Skeletal muscle satellite cell (primary cell): Measurements from ENCODE around the gene FASTK. TPM values are rescaled to one million over a fixed set of nuclear protein-coding genes. Genes with fewer than 3 reads are reported as not detected.
A peak's percentile ranks its signal among the peaks of the same experiment; 100 is the strongest.

Experiments
- H3K27me3 ChIP-seq: 2 replicates; pipeline ENCODE4 v1.7.0; 2013; ENCODE audit warnings: low read length; ENCODE audit not compliant: control insufficient read depth, insufficient read depth
- H3K36me3 ChIP-seq: 2 replicates; pipeline ENCODE4 v1.7.0; 2013; ENCODE audit warnings: mild to moderate bottlenecking, control low read depth, low read length; ENCODE audit not compliant: insufficient read depth
- H3K4me1 ChIP-seq: 2 replicates; pipeline ENCODE4 v1.7.0; 2013; ENCODE audit warnings: low read length; ENCODE audit not compliant: control insufficient read depth, insufficient read depth
- H3K4me2 ChIP-seq: 2 replicates; pipeline ENCODE4 v1.7.0; 2013; ENCODE audit warnings: mild to moderate bottlenecking, low read length
- H3K4me3 ChIP-seq: 2 replicates; pipeline ENCODE4 v1.7.0; 2013; ENCODE audit warnings: low read length
- H3K9ac ChIP-seq: 2 replicates; pipeline ENCODE4 v1.7.0; 2013; ENCODE audit warnings: mild to moderate bottlenecking, low read depth, low read length, moderate library complexity
- H3K9me3 ChIP-seq: replicated peaks from 2 replicates; pipeline ENCODE4 v1.7.0; 2013; ENCODE audit warnings: mild to moderate bottlenecking, control low read depth, low read length
- total RNA-seq: library from RNA; depleted of rRNA; stranded (reverse); fragments of >200 nt; gene quantifications from 2 replicates; pipeline ENCODE4 v1.2.3, GENCODE V29; 2012; rRNA removed

The FASTK gene, protein sequence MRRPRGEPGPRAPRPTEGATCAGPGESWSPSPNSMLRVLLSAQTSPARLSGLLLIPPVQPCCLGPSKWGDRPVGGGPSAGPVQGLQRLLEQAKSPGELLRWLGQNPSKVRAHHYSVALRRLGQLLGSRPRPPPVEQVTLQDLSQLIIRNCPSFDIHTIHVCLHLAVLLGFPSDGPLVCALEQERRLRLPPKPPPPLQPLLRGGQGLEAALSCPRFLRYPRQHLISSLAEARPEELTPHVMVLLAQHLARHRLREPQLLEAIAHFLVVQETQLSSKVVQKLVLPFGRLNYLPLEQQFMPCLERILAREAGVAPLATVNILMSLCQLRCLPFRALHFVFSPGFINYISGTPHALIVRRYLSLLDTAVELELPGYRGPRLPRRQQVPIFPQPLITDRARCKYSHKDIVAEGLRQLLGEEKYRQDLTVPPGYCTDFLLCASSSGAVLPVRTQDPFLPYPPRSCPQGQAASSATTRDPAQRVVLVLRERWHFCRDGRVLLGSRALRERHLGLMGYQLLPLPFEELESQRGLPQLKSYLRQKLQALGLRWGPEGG
- total RNA-seq, result 58.3 and 85.2 TPM in 2 replicates

DNA sequence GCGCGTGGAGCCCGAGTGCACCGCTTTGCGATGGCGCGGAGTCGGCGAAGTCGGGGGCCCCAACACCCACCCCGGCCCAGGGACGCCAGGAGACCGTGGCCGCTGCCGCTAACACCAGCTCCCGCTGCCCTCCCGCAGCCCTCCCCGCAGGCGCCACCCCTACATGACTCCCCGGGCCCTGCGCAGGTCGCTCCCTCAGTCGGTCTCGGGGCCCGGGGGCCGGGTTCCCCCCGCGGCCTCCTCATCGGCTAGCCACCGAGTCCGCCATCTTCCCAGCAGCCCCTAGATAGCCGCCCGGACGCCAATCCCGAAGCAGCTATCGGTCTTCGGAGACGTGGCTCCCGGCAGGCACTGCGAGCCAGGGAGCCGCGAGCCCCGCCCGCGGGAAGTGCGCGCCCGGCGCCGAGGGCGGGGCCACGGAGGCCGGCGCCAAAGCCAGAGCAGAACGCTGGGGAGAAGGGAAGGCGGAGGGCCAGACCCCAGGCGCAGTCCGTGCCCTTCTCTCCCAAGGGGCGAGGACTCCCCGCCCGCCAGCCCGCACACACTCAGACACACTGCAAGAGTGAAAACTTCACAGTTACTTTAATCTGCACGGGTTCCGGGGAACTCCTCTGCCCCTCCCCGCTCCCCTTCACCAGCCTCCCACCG, at the start of gene FASTK:
Gene FASTK (minus strand): TSS at position 288 of the 648 bp plus-strand sequence. CDS start 43 bp downstream, at position 245.
- Histone ChIP-seq H3K9me3 (no peaks in the 10 kb centered on the region), H3K36me3 (peaks cover 22% of the 10 kb centered on the region)

GRCh38 chr7:151129960-151130591, 49.5 kb upstream of the FASTK start:
- Histone ChIP-seq H3K4me3 (no peak overlapping the region), H3K9ac (no peak overlapping the region), H3K9me3 (no peaks in the 10 kb centered on the region), H3K27me3 (no peaks in the 10 kb centered on the region), H3K4me2 (no peak overlapping the region), H3K36me3 (peaks cover 66% of the 10 kb centered on the region), H3K4me1 (peaks cover 13% of the 10 kb centered on the region)

More for the DNA sequence above, at the start of gene FASTK:
- Histone ChIP-seq H3K4me1 (peaks cover 42% of the 10 kb centered on the region), H3K4me3 (peak within 1 kb of the TSS; percentile 81), H3K9ac (peak within 1 kb of the TSS; percentile 99), H3K27me3 (no peaks in the 10 kb centered on the region), H3K4me2 (peak within 1 kb of the TSS; percentile 99)

DNA sequence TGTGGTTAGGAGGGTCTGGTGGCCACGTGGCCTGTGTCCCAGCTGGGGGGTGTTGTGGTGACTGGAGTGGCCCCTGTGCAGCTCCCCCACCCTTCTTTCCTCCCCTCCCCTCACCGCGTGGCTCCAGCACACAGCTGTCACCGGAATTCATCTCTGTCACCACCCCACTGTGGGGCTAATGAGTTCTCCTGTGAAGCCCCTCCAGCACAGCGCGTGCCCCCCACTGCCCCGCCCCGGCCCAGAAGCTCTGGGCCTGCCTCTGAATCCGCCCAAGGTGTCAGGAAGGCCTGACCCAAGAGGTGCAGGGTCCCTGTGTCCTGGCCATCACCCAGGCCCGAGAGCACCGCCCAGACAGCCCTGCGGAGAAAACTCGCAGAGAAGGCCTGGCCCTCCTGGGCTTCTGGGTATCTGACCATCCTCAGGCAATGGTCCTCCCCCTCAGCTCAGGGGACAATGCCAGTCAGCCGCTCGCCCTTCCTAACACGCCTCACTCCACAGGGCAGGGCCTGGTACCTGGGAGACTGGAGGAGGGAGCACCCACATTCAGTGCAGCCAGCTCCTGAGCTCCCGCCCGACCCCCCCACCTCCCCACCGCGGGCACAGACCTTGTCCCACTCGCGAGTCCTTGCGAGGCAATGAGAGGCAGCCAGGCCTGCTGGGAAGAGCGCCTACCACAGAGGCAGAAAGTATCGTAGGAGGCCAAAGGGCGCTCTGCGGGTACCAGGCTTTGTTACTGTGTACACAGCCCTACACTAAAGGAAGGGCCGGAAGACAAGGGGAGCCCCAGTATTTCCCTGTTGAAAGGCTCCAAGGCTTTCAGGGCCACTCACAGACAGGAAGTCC, 48.7 kb upstream of the FASTK start:
- Histone ChIP-seq H3K4me1 (peaks cover 13% of the 10 kb centered on the region), H3K9ac (no peak overlapping the region), H3K27me3 (no peaks in the 10 kb centered on the region), H3K4me2 (no peak overlapping the region), H3K36me3 (peaks cover 67% of the 10 kb centered on the region), H3K9me3 (no peaks in the 10 kb centered on the region), H3K4me3 (no peak overlapping the region)

DNA sequence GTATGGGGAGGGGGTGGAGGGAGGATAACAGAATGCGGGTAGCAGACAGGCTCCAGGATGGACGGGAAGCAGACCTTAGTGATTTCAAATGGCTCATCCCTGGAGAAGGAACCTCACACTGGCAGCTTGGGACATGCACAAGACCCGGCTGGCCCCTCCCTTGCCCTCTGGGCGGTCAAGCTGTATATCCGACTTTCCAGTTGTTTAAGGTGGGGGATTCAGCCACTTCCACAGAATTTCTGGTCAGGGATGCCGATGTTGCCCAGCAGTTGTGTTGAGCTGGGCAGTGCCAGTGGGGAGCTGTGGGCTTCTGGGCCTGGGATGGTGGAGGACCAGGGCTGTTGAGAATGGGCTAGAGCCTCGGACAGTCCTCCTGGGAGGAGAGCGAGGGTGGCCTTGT, 48.1 kb upstream of the FASTK start:
- Histone ChIP-seq H3K9ac (no peak overlapping the region), H3K27me3 (no peaks in the 10 kb centered on the region), H3K36me3 (peaks cover 65% of the 10 kb centered on the region), H3K9me3 (no peaks in the 10 kb centered on the region), H3K4me3 (no peak overlapping the region), H3K4me2 (no peak overlapping the region), H3K4me1 (peaks cover 13% of the 10 kb centered on the region)

DNA sequence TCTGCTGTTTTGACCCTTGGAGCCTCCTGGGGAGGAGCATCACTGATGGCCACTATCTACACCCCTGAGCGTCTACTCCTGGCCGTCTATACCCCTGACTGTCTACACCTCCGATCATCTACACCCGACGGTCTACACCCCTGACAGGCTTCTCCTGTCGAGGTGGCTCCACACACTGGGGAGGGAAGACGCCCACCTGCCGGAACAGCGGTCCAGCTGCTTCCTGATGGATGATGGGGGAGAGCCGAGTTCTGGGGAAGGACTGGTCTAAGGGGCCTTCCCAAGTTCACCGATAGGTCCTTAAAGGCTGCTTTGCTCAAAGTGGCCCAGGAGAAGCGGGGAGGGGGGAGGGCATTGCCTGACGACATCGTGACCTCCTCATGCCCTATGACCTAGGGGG, 47.5 kb upstream of the FASTK start:
- H3K9me3 ChIP-seq, result no peaks in the 10 kb centered on the region
- H3K4me2 ChIP-seq, result no peak overlapping the region
- H3K4me3 ChIP-seq, result no peak overlapping the region
- H3K27me3 ChIP-seq, result no peaks in the 10 kb centered on the region
- peaks cover 68% of the 10 kb centered on the region for H3K36me3 ChIP-seq
- H3K4me1 ChIP-seq, result peaks cover 13% of the 10 kb centered on the region
- H3K9ac ChIP-seq, result no peak overlapping the region

DNA sequence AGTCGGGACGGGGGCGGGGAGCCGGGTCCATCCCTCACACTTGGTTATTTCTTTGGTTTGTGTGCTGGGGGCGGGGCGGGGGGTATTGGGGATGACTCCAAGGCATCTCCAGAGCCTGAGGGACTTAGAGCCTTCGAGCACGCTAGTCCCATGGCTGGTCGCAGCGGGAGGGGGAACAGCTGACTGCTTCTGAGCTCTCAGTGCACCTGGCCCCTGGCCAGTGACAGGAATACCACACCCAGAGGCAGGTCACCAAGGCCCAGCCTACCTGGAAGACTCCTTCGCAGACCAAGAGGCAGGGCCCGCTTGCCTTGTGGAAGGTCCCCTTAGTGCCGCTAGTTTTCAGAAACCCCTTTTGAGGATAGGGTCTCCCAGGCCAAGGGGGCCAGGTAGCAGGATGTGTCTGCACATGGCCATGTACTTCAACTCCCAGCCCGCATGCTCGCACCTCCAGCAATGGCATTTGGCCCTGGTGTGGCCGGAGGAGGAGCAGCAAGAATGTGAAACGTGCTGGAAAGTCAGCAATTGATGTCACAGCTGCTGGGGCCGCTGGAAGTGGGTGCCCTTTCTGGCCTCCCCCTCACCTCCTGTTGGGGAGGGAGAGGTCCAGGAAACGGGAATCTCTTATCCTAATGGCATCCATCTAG, 46.0 kb upstream of the FASTK start:
- Histone ChIP-seq H3K27me3 (no peaks in the 10 kb centered on the region), H3K36me3 (peaks cover 68% of the 10 kb centered on the region), H3K4me2 (no peak overlapping the region), H3K4me3 (no peak overlapping the region), H3K9ac (no peak overlapping the region), H3K9me3 (no peaks in the 10 kb centered on the region), H3K4me1 (peaks cover 12% of the 10 kb centered on the region)

DNA sequence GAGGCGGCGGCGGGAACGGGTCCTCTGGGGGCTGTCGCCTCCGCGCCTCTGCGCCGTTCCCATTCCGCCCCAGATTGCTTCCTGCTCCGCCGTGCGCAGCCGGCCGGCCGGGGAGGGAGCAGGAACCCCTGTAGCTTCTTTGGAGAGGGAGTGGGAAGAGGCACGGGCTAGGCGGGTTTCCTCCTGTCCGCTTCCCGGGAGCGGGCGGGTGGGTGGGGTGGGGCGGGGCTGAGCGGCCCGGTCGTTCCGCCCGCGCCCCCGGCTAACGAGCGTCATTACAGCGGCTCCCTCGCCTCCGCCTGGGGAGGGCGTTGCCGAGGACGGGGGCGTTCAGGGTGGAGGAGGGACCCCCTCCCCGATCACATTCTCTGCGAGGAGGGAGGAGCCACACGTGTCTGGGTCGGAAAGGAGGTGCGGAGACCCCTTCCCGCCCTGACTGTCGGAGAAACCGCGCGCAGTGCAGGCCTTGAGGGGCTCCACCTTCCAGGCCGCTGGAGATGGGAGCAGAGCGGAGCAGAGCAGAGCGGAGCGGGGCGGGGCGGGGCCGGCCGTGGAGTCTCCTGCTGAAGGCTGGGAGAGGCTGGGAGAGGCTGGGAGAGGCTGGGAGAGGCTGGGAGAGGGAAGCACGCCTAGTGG, 45.4 kb upstream of the FASTK start:
- Histone ChIP-seq H3K9me3 (no peaks in the 10 kb centered on the region), H3K4me3 (peak overlapping the region; percentile 42), H3K27me3 (no peaks in the 10 kb centered on the region), H3K9ac (no peak overlapping the region), H3K4me2 (peak overlapping the region; percentile 77), H3K36me3 (peaks cover 68% of the 10 kb centered on the region), H3K4me1 (peaks cover 7% of the 10 kb centered on the region)

- Histone ChIP-seq H3K4me3 (no peak overlapping the region), H3K9me3 (no peaks in the 10 kb centered on the region), H3K9ac (no peak overlapping the region), H3K4me1 (peaks cover 7% of the 10 kb centered on the region), H3K36me3 (peaks cover 68% of the 10 kb centered on the region), H3K4me2 (peak overlapping the region; percentile 77), H3K27me3 (no peaks in the 10 kb centered on the region)
These were observed 44.8 kb upstream of the FASTK start for GRCh38 chr7:151125470-151125845.

GRCh38 chr7:151124899-151125399, 44.3 kb upstream of the FASTK start:
- H3K4me3 ChIP-seq, result no peak overlapping the region
- H3K36me3 ChIP-seq, result peaks cover 68% of the 10 kb centered on the region

GRCh38 chr7:151124481-151124880, 43.9 kb upstream of the FASTK start:
- H3K9me3 ChIP-seq, result no peaks in the 10 kb centered on the region
- no peak overlapping the region for H3K4me3 ChIP-seq
- peaks cover 7% of the 10 kb centered on the region for H3K4me1 ChIP-seq
- H3K27me3 ChIP-seq, result no peaks in the 10 kb centered on the region
- H3K36me3 ChIP-seq, result peaks cover 68% of the 10 kb centered on the region
- H3K9ac ChIP-seq, result no peak overlapping the region
- H3K4me2 ChIP-seq, result no peak overlapping the region

More at GRCh38 chr7:151124899-151125399, 44.3 kb upstream of the FASTK start:
- Histone ChIP-seq H3K4me1 (peaks cover 7% of the 10 kb centered on the region), H3K9ac (no peak overlapping the region), H3K27me3 (no peaks in the 10 kb centered on the region), H3K9me3 (no peaks in the 10 kb centered on the region), H3K4me2 (peak overlapping the region; percentile 77)
